HG03558 (cell line): ENCODE results near the gene OR6Y1.

ENCODE experiments used
- ATAC-seq: cut with Tn5 transposase; IDR thresholded peaks from one replicate; pipeline ENCODE4 v1.9.1; 2021; ENCODE audit warnings: moderate number of reproducible peaks; ENCODE audit not compliant: unreplicated experiment; ENCODE audit errors: extremely low read depth

The OR6Y1 gene

GRCh38 chr1:158507511-158507910 is 46.7 kb downstream of the OR6Y1 start:
- ATAC-seq, result no peak

DNA sequence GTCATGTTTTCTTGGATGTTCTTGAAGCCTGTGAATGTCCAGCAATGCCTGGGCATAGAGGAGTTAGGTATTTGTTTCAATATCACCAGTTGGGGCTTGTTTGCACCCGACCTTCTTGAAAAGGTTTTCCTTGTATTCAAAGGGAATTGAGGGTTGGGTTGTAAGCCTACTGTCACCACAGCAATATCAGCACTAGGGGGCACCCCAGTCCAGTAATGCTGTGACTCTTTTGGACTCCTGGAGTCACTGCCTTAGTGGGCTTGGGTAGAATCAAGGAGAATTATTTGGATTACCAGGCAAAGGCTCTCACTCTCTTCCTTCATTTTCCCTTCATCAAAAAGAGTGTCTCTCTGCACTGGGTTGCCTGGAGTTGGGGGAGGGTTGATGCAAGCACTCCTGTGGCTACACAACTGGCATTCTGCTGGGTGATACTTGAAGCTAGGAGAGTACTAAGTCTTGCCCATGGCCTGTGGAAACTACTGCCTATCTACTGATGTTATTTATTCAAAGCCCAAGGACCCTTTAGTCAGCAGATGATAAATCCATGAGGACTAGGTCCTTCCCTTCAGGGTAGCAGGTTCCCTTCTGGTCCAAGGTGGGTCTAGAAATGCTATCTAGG is 47.7 kb downstream of the OR6Y1 start:
- no peak for ATAC-seq

DNA sequence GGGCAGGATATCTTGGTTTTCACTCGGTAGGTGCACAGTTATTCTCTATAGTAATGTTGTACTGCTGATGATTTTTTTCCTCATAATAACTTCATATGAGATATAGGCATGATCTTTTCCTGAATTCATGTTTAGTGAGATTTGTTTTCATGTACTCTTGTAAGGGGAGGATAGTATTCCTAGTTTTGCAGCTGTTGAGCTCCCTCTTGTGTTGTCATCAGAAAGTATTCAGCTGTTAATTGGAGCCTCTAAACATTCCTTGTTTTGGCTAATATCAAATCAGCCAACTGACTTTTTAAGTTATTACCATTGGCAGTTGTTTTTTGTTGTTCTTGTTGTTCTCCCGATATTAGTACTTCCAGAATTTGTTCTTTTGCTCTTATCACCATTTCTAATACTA is 57.8 kb downstream of the OR6Y1 start:
- no peak for ATAC-seq

- no peak for ATAC-seq
Measured at GRCh38 chr1:158494796-158495195, 59.4 kb downstream of the OR6Y1 start.
